HCT116 (cell line): ENCODE measurements around the gene GFOD2. TPM values are rescaled to one million over a fixed set of nuclear protein-coding genes. Genes with fewer than 3 reads are reported as not detected.

Experiments used
- ATAC-seq: fragments of 200-7000 bp; cut with Tn5 transposase; 2 replicates; pipeline ENCODE4 v1.9.1; 2020; ENCODE audit warnings: mild to moderate bottlenecking, moderate library complexity
- BruUV-seq: library from RNA; stranded (reverse); fragments of 400-500 nt; replicated peaks from 2 replicates; lab custom pipeline; 2021; lab: Mats Ljungman, UMichigan
- CTCF ChIA-PET: fragments of 300-600 bp; sonication (Branson Sonifier 250); formaldehyde crosslinking; loops from one replicate; lab custom pipeline; 2021; ENCODE audit warnings: antibody characterized with exemption; lab: Charles Lee
- POLR2A ChIA-PET: fragments of 300-600, 350-600 bp; sonication (Branson Sonifier 250); formaldehyde crosslinking; loops from one replicate; lab custom pipeline; 2021; ENCODE audit warnings: antibody characterized with exemption; lab: Charles Lee
- RAD21 ChIA-PET, 2 experiments: fragments of 300-600 bp; sonication (Branson Sonifier 250); formaldehyde crosslinking; loops; one replicate each; lab custom pipeline; 2023; ENCODE audit warnings: low total read pairs in 2 of 2; ENCODE audit not compliant: uncharacterized antibody in 2 of 2, unreplicated experiment in 2 of 2, low non-redundant PET in 1 of 2; lab: Charles Lee
- DNase-seq: peaks from one replicate; pipeline ENCODE4 v3.0.0-alpha.2; 2010; ENCODE audit warnings: low read depth, low spot score
- H2AFZ ChIP-seq: fragments of 200-600 bp; shearing (Covaris generic), sonication (generic); 2 replicates; pipeline ENCODE4 v1.6.1; 2017; ENCODE audit warnings: low read depth, mixed run types, mixed read lengths, antibody characterized with exemption, low read length; ENCODE audit not compliant: poor library complexity, severe bottlenecking
- H3K27ac ChIP-seq: 2 replicates; pipeline ENCODE4 v1.5.1; 2012; ENCODE audit warnings: low read depth, low read length
- H3K27me3 ChIP-seq: fragments of 200-600 bp; sonication (generic); 2 replicates; pipeline ENCODE4 v1.6.1; 2016; ENCODE audit warnings: mixed run types, low read length, mixed read lengths; ENCODE audit not compliant: insufficient read depth
- H3K36me3 ChIP-seq, 2 experiments: fragments of 200-500 bp in 1 of 2; fragments of 200-600 bp in 1 of 2; sonication (Bioruptor generic) in 1 of 2; sonication (generic) in 1 of 2; 2 replicates each; pipeline versions ENCODE4 v1.5.1 to v1.6.1; 2014 to 2016; ENCODE audit warnings: low read length in 2 of 2, inconsistent platforms in 1 of 2, mixed read lengths in 1 of 2, mixed run types in 1 of 2; ENCODE audit not compliant: insufficient read depth in 2 of 2, control insufficient read depth in 1 of 2
- H3K4me1 ChIP-seq, 2 experiments: fragments of 200-600 bp in 1 of 2; sonication (generic) in 1 of 2; 2 replicates each; pipeline versions ENCODE4 v1.5.1 to v1.6.1; 2012 to 2017; ENCODE audit warnings: low read length in 2 of 2, inconsistent platforms in 1 of 2, mild to moderate bottlenecking in 1 of 2, mixed read lengths in 1 of 2, mixed run types in 1 of 2, moderate library complexity in 1 of 2; ENCODE audit not compliant: insufficient read depth in 2 of 2, control insufficient read depth in 1 of 2
- H3K4me2 ChIP-seq: fragments of 200-600 bp; sonication (generic); 2 replicates; pipeline ENCODE4 v1.6.1; 2017; ENCODE audit warnings: mixed run types, low read length, mixed read lengths
- H3K4me3 ChIP-seq, 2 experiments: fragments of 200-600 bp in 1 of 2; sonication (generic) in 1 of 2; replicated peaks in 1 of 2; 2 replicates each; pipeline ENCODE4 v1.5.1; 2011 to 2016; ENCODE audit warnings: low read length in 2 of 2, control low read depth in 1 of 2, low read depth in 1 of 2, mild to moderate bottlenecking in 1 of 2, mixed read lengths in 1 of 2, mixed run types in 1 of 2
- H3K79me2 ChIP-seq: fragments of 200-600 bp; sonication (generic); 2 replicates; pipeline ENCODE4 v1.6.1; 2017; ENCODE audit warnings: mild to moderate bottlenecking, mixed run types, low read length, moderate library complexity, mixed read lengths; ENCODE audit not compliant: insufficient read depth
- H3K9ac ChIP-seq: fragments of 200-600 bp; sonication (generic); 2 replicates; pipeline ENCODE4 v1.6.1; 2016; ENCODE audit warnings: low read length, mixed read lengths
- H3K9me2 ChIP-seq: fragments of 200-600 bp; sonication (generic), shearing (Covaris generic); 2 replicates; pipeline ENCODE4 v1.6.1; 2017; ENCODE audit warnings: mixed run types, mild to moderate bottlenecking, moderate library complexity; ENCODE audit not compliant: insufficient read depth
- H3K9me3 ChIP-seq, 2 experiments: fragments of 200-500 bp in 1 of 2; fragments of 200-600 bp in 1 of 2; sonication (Bioruptor generic) in 1 of 2; sonication (generic) in 1 of 2; 2 replicates each; pipeline ENCODE4 v1.6.1; 2014 to 2017; ENCODE audit warnings: low read length in 2 of 2, mixed read lengths in 2 of 2, inconsistent platforms in 1 of 2, low read depth in 1 of 2, mild to moderate bottlenecking in 1 of 2, mixed run types in 1 of 2, moderate library complexity in 1 of 2; ENCODE audit not compliant: control insufficient read depth in 1 of 2, insufficient read depth in 1 of 2
- H4K20me1 ChIP-seq: fragments of 200-600 bp; sonication (generic), shearing (Covaris generic); 2 replicates; pipeline ENCODE4 v1.6.1; 2017; ENCODE audit warnings: mixed run types, mild to moderate bottlenecking, moderate library complexity; ENCODE audit not compliant: insufficient read depth
- CEBPB ChIP-seq: IDR thresholded peaks from 2 replicates; pipeline ENCODE4 v1.6.1; 2012; ENCODE audit warnings: low read depth
- EGR1 ChIP-seq: IDR thresholded peaks from 2 replicates; pipeline ENCODE4 v1.6.1; 2012; ENCODE audit warnings: low read depth
- ELF1 ChIP-seq: IDR thresholded peaks from 2 replicates; pipeline ENCODE4 v1.6.1; 2012; ENCODE audit warnings: low read depth, borderline replicate concordance
- EZH2phosphoT487 ChIP-seq: fragments of 200-600 bp; IDR thresholded peaks from 2 replicates; pipeline ENCODE4 v1.6.1; 2018; ENCODE audit warnings: antibody characterized with exemption, borderline replicate concordance
- FOSL1 ChIP-seq: IDR thresholded peaks from 2 replicates; pipeline ENCODE4 v1.6.1; 2012; ENCODE audit warnings: low read depth
- JUND ChIP-seq: IDR thresholded peaks from 2 replicates; pipeline ENCODE4 v1.6.1; 2012
- POLR2A ChIP-seq: IDR thresholded peaks from 2 replicates; pipeline ENCODE4 v1.7.0; 2011; ENCODE audit warnings: borderline replicate concordance; ENCODE audit not compliant: insufficient read depth, insufficient read length; ENCODE audit errors: extremely low read depth
- POLR2AphosphoS5 ChIP-seq: IDR thresholded peaks from 2 replicates; pipeline ENCODE4 v1.6.1; 2011; ENCODE audit warnings: mild to moderate bottlenecking, low read depth, low read length, moderate library complexity
- RAD21 ChIP-seq: IDR thresholded peaks from 2 replicates; pipeline ENCODE4 v1.6.1; 2012; ENCODE audit warnings: low read depth, mild to moderate bottlenecking
- SIN3A ChIP-seq: IDR thresholded peaks from 2 replicates; pipeline ENCODE4 v1.6.1; 2012; ENCODE audit warnings: low read depth
- SP1 ChIP-seq: IDR thresholded peaks from 2 replicates; pipeline ENCODE4 v1.6.1; 2012; ENCODE audit warnings: low read depth
- TCF7L2 ChIP-seq: IDR thresholded peaks from 2 replicates; pipeline ENCODE4 v1.7.0; 2011; ENCODE audit warnings: borderline replicate concordance, inconsistent platforms; ENCODE audit not compliant: insufficient read depth, insufficient read length; ENCODE audit errors: extremely low read depth
- YY1 ChIP-seq: IDR thresholded peaks from 2 replicates; pipeline ENCODE4 v1.6.1; 2011; ENCODE audit warnings: low read length, low read depth, moderate library complexity, mild to moderate bottlenecking; ENCODE audit not compliant: insufficient replicate concordance; ENCODE audit errors: extremely low read depth
- ZFX ChIP-seq: fragments of 450-650 bp; IDR thresholded peaks from 2 replicates; pipeline ENCODE4 v1.6.1; 2017
- intact Hi-C: fragments of 100-400 bp; cut with micrococcal nuclease; formaldehyde crosslinking; loops from 2 replicates; pipeline ENCODE4 v1.10.0; 2022
- total RNA-seq: library from RNA; stranded (reverse); gene quantifications from one replicate; pipeline ENCODE4 v1.2.1, GENCODE V29; 2021; ENCODE audit not compliant: unreplicated experiment
- TF ChIP-seq, protein P1 (sequence below): IDR thresholded peaks from 2 replicates; pipeline ENCODE4 v1.6.1; 2012
- TF ChIP-seq, protein P2 (sequence below): IDR thresholded peaks from 2 replicates; pipeline ENCODE4 v1.6.1; 2011; ENCODE audit warnings: mild to moderate bottlenecking, low read length, moderate library complexity; ENCODE audit not compliant: insufficient replicate concordance; ENCODE audit errors: extremely low read depth

Gene GFOD2
- total RNA-seq, 1 experiment from 2014 or later: 17.4 TPM

DNA sequence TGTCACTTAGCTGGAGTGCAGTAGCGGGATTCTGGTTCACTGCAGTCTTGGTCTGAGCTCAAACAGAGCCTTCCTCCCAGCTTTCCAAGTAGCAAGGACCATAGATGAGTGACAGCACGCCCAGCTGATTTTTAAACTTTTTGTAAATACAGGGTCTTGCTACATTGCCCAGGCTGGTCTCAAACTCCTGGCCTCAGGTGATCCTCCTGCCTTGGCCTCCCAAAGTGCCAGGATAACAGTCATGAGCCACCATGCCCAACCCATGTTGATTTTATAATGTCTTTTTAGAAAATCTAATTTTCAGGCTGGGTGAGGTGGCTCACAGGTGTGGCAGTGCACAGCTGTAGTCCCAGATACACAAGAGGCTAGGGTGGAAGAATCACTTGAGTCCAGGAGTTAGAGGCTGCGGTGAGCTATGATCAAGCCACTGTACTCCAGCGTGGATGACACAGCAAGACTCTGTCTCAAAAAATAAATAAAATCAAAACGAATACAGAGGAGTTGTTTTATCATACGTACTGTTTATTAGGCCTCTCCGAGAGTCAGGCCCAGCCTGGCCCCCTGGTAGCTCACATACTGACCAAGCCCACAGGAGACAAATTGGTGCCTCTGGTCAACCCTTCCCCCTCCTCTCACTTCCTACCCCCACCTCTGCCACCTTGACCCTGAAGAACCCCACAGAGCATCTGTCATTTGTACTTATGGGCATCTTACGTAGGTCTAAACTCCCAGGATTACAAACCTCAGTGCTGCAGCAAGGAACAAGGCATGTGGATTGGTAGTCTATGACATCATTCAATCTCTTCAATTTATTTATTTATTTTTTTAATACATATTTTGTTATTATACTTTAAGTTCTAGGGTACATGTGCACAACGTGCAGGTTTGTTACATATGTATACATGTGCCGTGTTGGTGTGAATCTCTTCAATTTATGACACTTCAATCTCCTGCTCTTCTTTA lies 38.9 kb downstream of the GFOD2 start (continued):
- TF ChIP-seq EGR1 (no peak), TCF7L2 (no peak), CEBPB (no peak), POLR2A (no peak)
- TF ChIP-seq, protein P1, sequence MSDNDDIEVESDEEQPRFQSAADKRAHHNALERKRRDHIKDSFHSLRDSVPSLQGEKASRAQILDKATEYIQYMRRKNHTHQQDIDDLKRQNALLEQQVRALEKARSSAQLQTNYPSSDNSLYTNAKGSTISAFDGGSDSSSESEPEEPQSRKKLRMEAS: no peak
- TF ChIP-seq, protein P2, sequence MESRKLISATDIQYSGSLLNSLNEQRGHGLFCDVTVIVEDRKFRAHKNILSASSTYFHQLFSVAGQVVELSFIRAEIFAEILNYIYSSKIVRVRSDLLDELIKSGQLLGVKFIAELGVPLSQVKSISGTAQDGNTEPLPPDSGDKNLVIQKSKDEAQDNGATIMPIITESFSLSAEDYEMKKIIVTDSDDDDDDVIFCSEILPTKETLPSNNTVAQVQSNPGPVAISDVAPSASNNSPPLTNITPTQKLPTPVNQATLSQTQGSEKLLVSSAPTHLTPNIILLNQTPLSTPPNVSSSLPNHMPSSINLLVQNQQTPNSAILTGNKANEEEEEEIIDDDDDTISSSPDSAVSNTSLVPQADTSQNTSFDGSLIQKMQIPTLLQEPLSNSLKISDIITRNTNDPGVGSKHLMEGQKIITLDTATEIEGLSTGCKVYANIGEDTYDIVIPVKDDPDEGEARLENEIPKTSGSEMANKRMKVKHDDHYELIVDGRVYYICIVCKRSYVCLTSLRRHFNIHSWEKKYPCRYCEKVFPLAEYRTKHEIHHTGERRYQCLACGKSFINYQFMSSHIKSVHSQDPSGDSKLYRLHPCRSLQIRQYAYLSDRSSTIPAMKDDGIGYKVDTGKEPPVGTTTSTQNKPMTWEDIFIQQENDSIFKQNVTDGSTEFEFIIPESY: no peak

DNA sequence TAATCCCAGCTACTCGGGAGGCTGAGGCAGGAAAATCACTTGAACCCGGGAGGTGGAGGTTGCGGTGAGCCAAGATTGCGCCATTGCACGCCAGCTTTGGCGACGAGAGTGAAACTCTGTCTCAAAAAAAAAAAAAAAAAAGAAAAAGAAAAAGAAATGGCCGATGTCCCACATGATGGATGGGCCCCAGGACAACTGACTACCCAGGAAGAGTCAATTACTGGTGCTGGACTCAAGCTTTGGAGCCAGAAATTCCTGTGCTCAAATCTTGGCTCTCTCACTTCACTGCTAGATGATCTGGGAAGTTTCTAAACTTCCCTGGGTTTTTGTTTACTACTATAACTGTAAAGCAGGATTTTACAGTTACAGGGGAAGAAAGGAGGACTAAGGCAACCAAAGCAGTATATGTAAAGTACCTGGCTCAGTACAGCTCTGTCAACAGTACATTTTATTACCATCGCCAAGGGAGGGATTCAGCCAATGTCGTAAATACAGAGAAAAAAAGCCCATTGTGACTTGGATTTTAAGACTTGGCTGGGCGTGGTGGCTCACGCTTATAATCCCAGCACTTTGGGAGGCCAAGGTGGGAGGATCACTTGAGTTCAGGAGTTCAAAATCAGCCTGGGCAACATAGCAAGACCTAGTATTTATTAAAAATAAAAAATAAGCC lies 40.6 kb downstream of the GFOD2 start:
- no peaks in the 10 kb centered on the region for H3K4me1 ChIP-seq
- no peak overlapping the region for H2AFZ ChIP-seq
- intact Hi-C loops: no loop called here
- DNase-seq: no peak
- ChIA-PET RAD21 (no interaction called here), CTCF (interaction anchor here (2.0 kb wide), 1 partner anchor 157 kb away, joined by 5 read pairs; no protein-coding TSS in a partner anchor), POLR2A (no interaction called here)
- no peak for ATAC-seq
- H3K4me2 ChIP-seq: no peak overlapping the region
- H3K27ac ChIP-seq: no peak overlapping the region
- H3K27me3 ChIP-seq: no peaks in the 10 kb centered on the region
- no peaks in the 10 kb centered on the region for H3K9me2 ChIP-seq
- H3K79me2 ChIP-seq: no peaks in the 10 kb centered on the region
- no TSS peak for BruUV-seq
- H4K20me1 ChIP-seq: no peaks in the 10 kb centered on the region
- H3K9ac ChIP-seq: no peak overlapping the region
- no peak overlapping the region for H3K4me3 ChIP-seq
- peaks cover 0 to 7% of the 10 kb centered on the region in 2 experiments; a peak in 2 of 4 replicates for H3K36me3 ChIP-seq
- H3K9me3 ChIP-seq: no peaks in the 10 kb centered on the region
- TF ChIP-seq CEBPB (no peak), ZFX (no peak), TCF7L2 (no peak), POLR2A (no peak), RAD21 (no peak), EZH2phosphoT487 (no peak), YY1 (no peak), POLR2AphosphoS5 (no peak), ELF1 (no peak), FOSL1 (no peak), JUND (no peak), EGR1 (no peak), SIN3A (no peak), SP1 (no peak)
- TF ChIP-seq, protein P2: no peak
- TF ChIP-seq, protein P1: no peak
